HG03469 (cell line): Measurements from ENCODE around the gene CARMIL1.

Experiments
- ATAC-seq: cut with Tn5 transposase; IDR thresholded peaks from one replicate; pipeline ENCODE4 v1.9.1; 2021; ENCODE audit warnings: mild to moderate bottlenecking, moderate library complexity, moderate number of reproducible peaks; ENCODE audit not compliant: unreplicated experiment

Gene CARMIL1

GRCh38 chr6:25637960-25638434 lies 358.8 kb downstream of the CARMIL1 start:
- no peak for ATAC-seq

- ATAC-seq, result no peak
These were observed 360.5 kb downstream of the CARMIL1 start for GRCh38 chr6:25639653-25640052.

- no peak for ATAC-seq
These were observed 361.3 kb downstream of the CARMIL1 start for GRCh38 chr6:25640446-25640845.

GRCh38 chr6:25640891-25641290 lies 361.7 kb downstream of the CARMIL1 start:
- ATAC-seq, result no peak

GRCh38 chr6:25641377-25641776 lies 362.2 kb downstream of the CARMIL1 start:
- no peak for ATAC-seq

- ATAC-seq, result no peak
These were observed 362.9 kb downstream of the CARMIL1 start for GRCh38 chr6:25641940-25642666.

GRCh38 chr6:25642667-25643328 lies 363.6 kb downstream of the CARMIL1 start:
- no peak for ATAC-seq

- ATAC-seq, result no peak
These were observed 366.7 kb downstream of the CARMIL1 start for GRCh38 chr6:25645916-25646315.

GRCh38 chr6:25649611-25650010 lies 370.4 kb downstream of the CARMIL1 start:
- ATAC-seq, result no peak

- ATAC-seq, result no peak
These were observed 372.9 kb downstream of the CARMIL1 start, which contains the start of gene SCGN for GRCh38 chr6:25652007-25652515. TSS of gene SCGN (plus strand) at chr6:25652215. CDS start at chr6:25652404, 189 bp downstream.

GRCh38 chr6:25655723-25656122 lies 376.5 kb downstream of the CARMIL1 start:
- no peak for ATAC-seq

GRCh38 chr6:25659633-25660368 lies 380.6 kb downstream of the CARMIL1 start:
- ATAC-seq, result no peak

- no peak for ATAC-seq
These were observed 381.3 kb downstream of the CARMIL1 start for GRCh38 chr6:25660512-25660911.

- no peak for ATAC-seq
These were observed 382.1 kb downstream of the CARMIL1 start for GRCh38 chr6:25661129-25661779.

GRCh38 chr6:25665455-25665854 lies 386.3 kb downstream of the CARMIL1 start:
- no peak for ATAC-seq

- no peak for ATAC-seq
These were observed 390.2 kb downstream of the CARMIL1 start for GRCh38 chr6:25669413-25669812.
